Measurements from ENCODE around the gene TANGO2. TPM values are rescaled to one million over a fixed set of nuclear protein-coding genes. Genes with fewer than 3 reads are reported as not detected.
A peak's percentile ranks its signal among the peaks of the same experiment; 100 is the strongest.

The TANGO2 gene
- polyA plus RNA-seq, 4 donors, result 16.5 to 23.3 (median 20.9) TPM

GRCh38 chr22:20011993-20012740 is 8.7 kb upstream of the TANGO2 start:
- DNase-seq (no peak), FAIRE-seq (no peak)
- Histone ChIP-seq H3K4me3 (ENCODE audit: low read depth in 1 of 3, low read length in 3 of 3) (no peak overlapping the region), H3K4me1 (ENCODE audit: control insufficient read depth in 3 of 3, insufficient read depth in 2 of 3, low read depth in 1 of 3, low read length in 2 of 3) (peaks cover 0 to 23% (median 2%) of the 10 kb centered on the region in 3 donors), H3K9me3 (ENCODE audit: control insufficient read depth in 2 of 2, insufficient read depth in 1 of 2, low read depth in 1 of 2, low read length in 1 of 2) (no peaks in the 10 kb centered on the region), H3K36me3 (ENCODE audit: control insufficient read depth in 3 of 3, insufficient read depth in 2 of 3, low read depth in 1 of 3, low read length in 3 of 3) (peaks cover 0 to 6% (median 0%) of the 10 kb centered on the region in 3 donors), H3K27me3 (ENCODE audit: control insufficient read depth in 3 of 3, insufficient read depth in 3 of 3, low read length in 3 of 3) (peaks cover 0 to 9% (median 0%) of the 10 kb centered on the region in 3 donors), H3K27ac (ENCODE audit: low read depth in 1 of 3, low read length in 2 of 3) (no peak overlapping the region)
- 90 to 94% (median 94%) methylated on average over 7 of the region's 7 CpGs for WGBS, 3 donors

- no peak overlapping the region for H3K4me3 ChIP-seq (ENCODE audit: low read depth in 1 of 3, low read length in 3 of 3)
- H3K9me3 ChIP-seq (ENCODE audit: control insufficient read depth in 2 of 2, insufficient read depth in 1 of 2, low read depth in 1 of 2, low read length in 1 of 2), result no peaks in the 10 kb centered on the region
- peaks cover 0 to 6% (median 0%) of the 10 kb centered on the region in 3 donors for H3K36me3 ChIP-seq (ENCODE audit: control insufficient read depth in 3 of 3, insufficient read depth in 2 of 3, low read depth in 1 of 3, low read length in 3 of 3)
- 86 to 92% (median 91%) methylated on average over 10 of the region's 10 CpGs for WGBS, 3 donors
- FAIRE-seq (no peak), DNase-seq (no peak)
- H3K4me1 ChIP-seq (ENCODE audit: control insufficient read depth in 3 of 3, insufficient read depth in 2 of 3, low read depth in 1 of 3, low read length in 2 of 3), result peaks cover 0 to 26% (median 2%) of the 10 kb centered on the region in 3 donors
- no peak overlapping the region for H3K27ac ChIP-seq (ENCODE audit: low read depth in 1 of 3, low read length in 2 of 3)
- peaks cover 0 to 16% (median 0%) of the 10 kb centered on the region in 3 donors for H3K27me3 ChIP-seq (ENCODE audit: control insufficient read depth in 3 of 3, insufficient read depth in 3 of 3, low read length in 3 of 3)
These were observed 8.1 kb upstream of the TANGO2 start for GRCh38 chr22:20012741-20013331.

GRCh38 chr22:20013382-20013871 is 7.5 kb upstream of the TANGO2 start:
- no peak for FAIRE-seq
- H3K27ac ChIP-seq (ENCODE audit: low read depth in 1 of 3, low read length in 2 of 3), result no peak overlapping the region

GRCh38 chr22:20014526-20015186 is 6.3 kb upstream of the TANGO2 start:
- DNase-seq (peak in 1 of 2 donors; percentile 45), FAIRE-seq (no peak)
- Histone ChIP-seq H3K27me3 (ENCODE audit: control insufficient read depth in 3 of 3, insufficient read depth in 3 of 3, low read length in 3 of 3) (peaks cover 0 to 27% (median 0%) of the 10 kb centered on the region in 3 donors), H3K9me3 (ENCODE audit: control insufficient read depth in 2 of 2, insufficient read depth in 1 of 2, low read depth in 1 of 2, low read length in 1 of 2) (no peaks in the 10 kb centered on the region), H3K27ac (ENCODE audit: low read depth in 1 of 3, low read length in 2 of 3) (no peak overlapping the region), H3K36me3 (ENCODE audit: control insufficient read depth in 3 of 3, insufficient read depth in 2 of 3, low read depth in 1 of 3, low read length in 3 of 3) (peaks cover 0 to 6% (median 0%) of the 10 kb centered on the region in 3 donors), H3K4me3 (ENCODE audit: low read depth in 1 of 3, low read length in 3 of 3) (no peak overlapping the region), H3K4me1 (ENCODE audit: control insufficient read depth in 3 of 3, insufficient read depth in 2 of 3, low read depth in 1 of 3, low read length in 2 of 3) (peaks cover 0 to 26% (median 2%) of the 10 kb centered on the region in 3 donors)
- WGBS, 3 donors, result 25 to 65% (median 44%) methylated on average over 5 of the region's 5 CpGs

More at GRCh38 chr22:20013382-20013871, 7.5 kb upstream of the TANGO2 start:
- Histone ChIP-seq H3K4me3 (ENCODE audit: low read depth in 1 of 3, low read length in 3 of 3) (no peak overlapping the region), H3K27me3 (ENCODE audit: control insufficient read depth in 3 of 3, insufficient read depth in 3 of 3, low read length in 3 of 3) (peaks cover 0 to 22% (median 0%) of the 10 kb centered on the region in 3 donors), H3K9me3 (ENCODE audit: control insufficient read depth in 2 of 2, insufficient read depth in 1 of 2, low read depth in 1 of 2, low read length in 1 of 2) (no peaks in the 10 kb centered on the region), H3K36me3 (ENCODE audit: control insufficient read depth in 3 of 3, insufficient read depth in 2 of 3, low read depth in 1 of 3, low read length in 3 of 3) (peaks cover 0 to 6% (median 0%) of the 10 kb centered on the region in 3 donors), H3K4me1 (ENCODE audit: control insufficient read depth in 3 of 3, insufficient read depth in 2 of 3, low read depth in 1 of 3, low read length in 2 of 3) (peaks cover 0 to 26% (median 2%) of the 10 kb centered on the region in 3 donors)
- WGBS, 3 donors, result 16 to 57% (median 43%) methylated on average over 11 of the region's 11 CpGs
- peak in 1 of 2 donors; percentile 79 for DNase-seq

GRCh38 chr22:20015187-20015625 is 5.7 kb upstream of the TANGO2 start:
- H3K4me3 ChIP-seq (ENCODE audit: low read depth in 1 of 3, low read length in 3 of 3), result peak overlapping the region in 1 of 3 donors; percentile 10
- FAIRE-seq, result no peak

GRCh38 chr22:20015971-20016733 is 4.8 kb upstream of the TANGO2 start:
- no peak overlapping the region for H3K27ac ChIP-seq (ENCODE audit: low read depth in 1 of 3, low read length in 2 of 3)
- peaks cover 0 to 27% (median 0%) of the 10 kb centered on the region in 3 donors for H3K27me3 ChIP-seq (ENCODE audit: control insufficient read depth in 3 of 3, insufficient read depth in 3 of 3, low read length in 3 of 3)
- DNase-seq (peak in 1 of 2 donors; percentile 61), FAIRE-seq (no peak)
- H3K4me3 ChIP-seq (ENCODE audit: low read depth in 1 of 3, low read length in 3 of 3), result peak overlapping the region; percentile 44 to 71 (median 68)
- WGBS, 3 donors, result 0 to 2% (median 0%) methylated on average over 66 to 101 of the region's 101 CpGs
- H3K9me3 ChIP-seq (ENCODE audit: control insufficient read depth in 2 of 2, insufficient read depth in 1 of 2, low read depth in 1 of 2, low read length in 1 of 2), result no peaks in the 10 kb centered on the region
- H3K4me1 ChIP-seq (ENCODE audit: control insufficient read depth in 3 of 3, insufficient read depth in 2 of 3, low read depth in 1 of 3, low read length in 2 of 3), result peaks cover 0 to 23% (median 5%) of the 10 kb centered on the region in 3 donors
- no peaks in the 10 kb centered on the region for H3K36me3 ChIP-seq (ENCODE audit: control insufficient read depth in 3 of 3, insufficient read depth in 2 of 3, low read depth in 1 of 3, low read length in 3 of 3)

More at GRCh38 chr22:20015187-20015625, 5.7 kb upstream of the TANGO2 start:
- Histone ChIP-seq H3K36me3 (ENCODE audit: control insufficient read depth in 3 of 3, insufficient read depth in 2 of 3, low read depth in 1 of 3, low read length in 3 of 3) (peaks cover 0 to 2% (median 0%) of the 10 kb centered on the region in 3 donors), H3K27me3 (ENCODE audit: control insufficient read depth in 3 of 3, insufficient read depth in 3 of 3, low read length in 3 of 3) (peaks cover 0 to 27% (median 0%) of the 10 kb centered on the region in 3 donors), H3K4me1 (ENCODE audit: control insufficient read depth in 3 of 3, insufficient read depth in 2 of 3, low read depth in 1 of 3, low read length in 2 of 3) (peaks cover 0 to 27% (median 2%) of the 10 kb centered on the region in 3 donors), H3K27ac (ENCODE audit: low read depth in 1 of 3, low read length in 2 of 3) (no peak overlapping the region), H3K9me3 (ENCODE audit: control insufficient read depth in 2 of 2, insufficient read depth in 1 of 2, low read depth in 1 of 2, low read length in 1 of 2) (no peaks in the 10 kb centered on the region)
- DNase-seq, result no peak
- 33 to 84% (median 56%) methylated on average over 10 of the region's 10 CpGs for WGBS, 3 donors

GRCh38 chr22:20016734-20017621 is 3.9 kb upstream of the TANGO2 start, which contains the start of gene ARVCF:
Gene ARVCF, minus strand, starts transcription at chr22:20016823. Its CDS starts 26,029 bp downstream, at chr22:19990794.
- Histone ChIP-seq H3K27me3 (ENCODE audit: control insufficient read depth in 3 of 3, insufficient read depth in 3 of 3, low read length in 3 of 3) (peaks cover 0 to 27% (median 0%) of the 10 kb centered on the region in 3 donors), H3K27ac (ENCODE audit: low read depth in 1 of 3, low read length in 2 of 3) (peak within 1 kb of the TSS in 1 of 3 donors; percentile 17), H3K9me3 (ENCODE audit: control insufficient read depth in 2 of 2, insufficient read depth in 1 of 2, low read depth in 1 of 2, low read length in 1 of 2) (no peaks in the 10 kb centered on the region), H3K4me1 (ENCODE audit: control insufficient read depth in 3 of 3, insufficient read depth in 2 of 3, low read depth in 1 of 3, low read length in 2 of 3) (peaks cover 0 to 26% (median 5%) of the 10 kb centered on the region in 3 donors), H3K36me3 (ENCODE audit: control insufficient read depth in 3 of 3, insufficient read depth in 2 of 3, low read depth in 1 of 3, low read length in 3 of 3) (no peaks in the 10 kb centered on the region), H3K4me3 (ENCODE audit: low read depth in 1 of 3, low read length in 3 of 3) (peak within 1 kb of the TSS; percentile 63 to 71 (median 68))
- DNase-seq (peak; percentile 91 to 97), FAIRE-seq (no peak)
- 1 to 2% (median 2%) methylated on average over 50 to 79 of the region's 79 CpGs for WGBS, 3 donors

Measured in small intestine (tissue), 7 donors.